Measurements from ENCODE around the gene PTPRM. TPM values are rescaled to one million over a fixed set of nuclear protein-coding genes. Genes with fewer than 3 reads are reported as not detected.

Gene PTPRM
- total RNA-seq, 1 experiment from 2014 or later = not detected

GRCh38 chr18:7974200-7974874, 407.2 kb downstream of the PTPRM start:
- H3K4me3 ChIP-seq (ENCODE audit: low read depth, low read length, poor library complexity, severe bottlenecking) = no peak overlapping the region
- POLR2A ChIA-PET (ENCODE audit: low non-redundant PET) = no interaction called here
- no peaks in the 10 kb centered on the region for H3K27me3 ChIP-seq (replicated peaks; ENCODE audit: insufficient read depth, low read depth, low read length, poor library complexity)
- H3K9me3 ChIP-seq (ENCODE audit: low read depth, low read length, poor library complexity, severe bottlenecking) = no peaks in the 10 kb centered on the region
- BruUV-seq (replicated peaks) = no TSS peak
- intact Hi-C loops (cut with micrococcal nuclease; ENCODE audit: unreplicated experiment) = no loop called here
- TF ChIP-seq, protein P1, sequence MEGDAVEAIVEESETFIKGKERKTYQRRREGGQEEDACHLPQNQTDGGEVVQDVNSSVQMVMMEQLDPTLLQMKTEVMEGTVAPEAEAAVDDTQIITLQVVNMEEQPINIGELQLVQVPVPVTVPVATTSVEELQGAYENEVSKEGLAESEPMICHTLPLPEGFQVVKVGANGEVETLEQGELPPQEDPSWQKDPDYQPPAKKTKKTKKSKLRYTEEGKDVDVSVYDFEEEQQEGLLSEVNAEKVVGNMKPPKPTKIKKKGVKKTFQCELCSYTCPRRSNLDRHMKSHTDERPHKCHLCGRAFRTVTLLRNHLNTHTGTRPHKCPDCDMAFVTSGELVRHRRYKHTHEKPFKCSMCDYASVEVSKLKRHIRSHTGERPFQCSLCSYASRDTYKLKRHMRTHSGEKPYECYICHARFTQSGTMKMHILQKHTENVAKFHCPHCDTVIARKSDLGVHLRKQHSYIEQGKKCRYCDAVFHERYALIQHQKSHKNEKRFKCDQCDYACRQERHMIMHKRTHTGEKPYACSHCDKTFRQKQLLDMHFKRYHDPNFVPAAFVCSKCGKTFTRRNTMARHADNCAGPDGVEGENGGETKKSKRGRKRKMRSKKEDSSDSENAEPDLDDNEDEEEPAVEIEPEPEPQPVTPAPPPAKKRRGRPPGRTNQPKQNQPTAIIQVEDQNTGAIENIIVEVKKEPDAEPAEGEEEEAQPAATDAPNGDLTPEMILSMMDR (conservative IDR thresholded peaks at IDR 0.05; ENCODE audit: low read depth, low read length) = no peak
- no peak for TF ChIP-seq EZH2 (IDR thresholded peaks at IDR 0.05; ENCODE audit: borderline replicate concordance, low read depth, low read length, poor library complexity, severe bottlenecking)
- DNase-seq (ENCODE audit: low spot score) = no peak
- no peaks in the 10 kb centered on the region for H3K4me1 ChIP-seq (ENCODE audit: insufficient read depth, low read length, poor library complexity, severe bottlenecking)
- H3K27ac ChIP-seq (ENCODE audit: low read depth, low read length, poor library complexity, severe bottlenecking) = no peak overlapping the region
- CTCF ChIA-PET = no interaction called here
- H3K36me3 ChIP-seq (ENCODE audit: insufficient read depth, low read length, poor library complexity, severe bottlenecking) = no peaks in the 10 kb centered on the region

GRCh38 chr18:7977897-7978296, 410.8 kb downstream of the PTPRM start:
- no peak overlapping the region for H3K4me3 ChIP-seq (ENCODE audit: low read depth, low read length, poor library complexity, severe bottlenecking)
- POLR2A ChIA-PET (ENCODE audit: low non-redundant PET) = no interaction called here
- peaks cover 4% of the 10 kb centered on the region for H3K9me3 ChIP-seq (ENCODE audit: low read depth, low read length, poor library complexity, severe bottlenecking)
- H3K27ac ChIP-seq (ENCODE audit: low read depth, low read length, poor library complexity, severe bottlenecking) = no peak overlapping the region
- H3K4me1 ChIP-seq (ENCODE audit: insufficient read depth, low read length, poor library complexity, severe bottlenecking) = no peaks in the 10 kb centered on the region
- CTCF ChIA-PET = no interaction called here
- intact Hi-C loops (cut with micrococcal nuclease; ENCODE audit: unreplicated experiment) = no loop called here
- no TSS peak for BruUV-seq (replicated peaks)
- no peaks in the 10 kb centered on the region for H3K27me3 ChIP-seq (replicated peaks; ENCODE audit: insufficient read depth, low read depth, low read length, poor library complexity)
- DNase-seq (ENCODE audit: low spot score) = no peak
- no peaks in the 10 kb centered on the region for H3K36me3 ChIP-seq (ENCODE audit: insufficient read depth, low read length, poor library complexity, severe bottlenecking)
- TF ChIP-seq, protein P1 (conservative IDR thresholded peaks at IDR 0.05; ENCODE audit: low read depth, low read length) = no peak
- no peak for TF ChIP-seq EZH2 (IDR thresholded peaks at IDR 0.05; ENCODE audit: borderline replicate concordance, low read depth, low read length, poor library complexity, severe bottlenecking)

DNA sequence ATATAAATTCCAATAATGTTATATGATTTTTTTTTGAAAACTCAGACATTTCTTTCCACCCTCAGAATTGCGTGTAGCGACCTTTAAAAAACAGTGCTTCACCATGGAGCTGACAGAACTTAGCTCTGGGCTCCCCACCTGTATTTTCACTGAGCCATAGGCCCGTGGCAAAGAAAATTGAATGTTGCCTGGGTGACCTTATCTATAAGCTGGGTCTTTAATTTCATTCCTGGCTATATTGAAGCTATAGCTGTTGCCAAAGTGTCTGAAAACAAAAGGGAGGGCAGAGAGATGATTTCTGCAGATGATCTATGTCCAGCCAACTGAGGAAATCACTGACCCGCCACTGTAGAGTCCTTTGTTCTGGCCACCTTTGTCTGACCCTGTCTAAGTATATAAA, 411.7 kb downstream of the PTPRM start:
- CTCF ChIA-PET = no interaction called here
- BruUV-seq (replicated peaks) = no TSS peak
- intact Hi-C loops (cut with micrococcal nuclease; ENCODE audit: unreplicated experiment) = no loop called here
- no peak for TF ChIP-seq EZH2 (IDR thresholded peaks at IDR 0.05; ENCODE audit: borderline replicate concordance, low read depth, low read length, poor library complexity, severe bottlenecking)
- TF ChIP-seq, protein P1 (conservative IDR thresholded peaks at IDR 0.05; ENCODE audit: low read depth, low read length) = no peak
- H3K4me3 ChIP-seq (ENCODE audit: low read depth, low read length, poor library complexity, severe bottlenecking) = no peak overlapping the region
- no peaks in the 10 kb centered on the region for H3K27me3 ChIP-seq (replicated peaks; ENCODE audit: insufficient read depth, low read depth, low read length, poor library complexity)
- H3K36me3 ChIP-seq (ENCODE audit: insufficient read depth, low read length, poor library complexity, severe bottlenecking) = no peaks in the 10 kb centered on the region
- H3K9me3 ChIP-seq (ENCODE audit: low read depth, low read length, poor library complexity, severe bottlenecking) = peaks cover 4% of the 10 kb centered on the region
- POLR2A ChIA-PET (ENCODE audit: low non-redundant PET) = no interaction called here
- H3K4me1 ChIP-seq (ENCODE audit: insufficient read depth, low read length, poor library complexity, severe bottlenecking) = no peaks in the 10 kb centered on the region
- no peak overlapping the region for H3K27ac ChIP-seq (ENCODE audit: low read depth, low read length, poor library complexity, severe bottlenecking)
- DNase-seq (ENCODE audit: low spot score) = no peak
